Osteoblast (primary cell): ENCODE data around the gene FLACC1. TPM values are rescaled to one million over a fixed set of nuclear protein-coding genes. Genes with fewer than 3 reads are reported as not detected.
"Not testable (repeated sequence)": the region's sequence is repeated elsewhere in the genome, so short reads cannot be mapped to it uniquely, and the experiment has no call there.

ENCODE experiments used
- DNase-seq: peaks from one replicate; pipeline ENCODE4 v3.0.0; 2011; ENCODE audit warnings: low spot score, mixed read lengths; ENCODE audit not compliant: insufficient read length; ENCODE audit errors: missing footprints
- H2AFZ ChIP-seq: 2 replicates; pipeline ENCODE4 v1.6.0; 2011; ENCODE audit warnings: mild to moderate bottlenecking, low read length
- H3K27ac ChIP-seq: 2 replicates; pipeline ENCODE4 v1.5.1; 2011; ENCODE audit warnings: mild to moderate bottlenecking, low read depth, low read length, moderate library complexity
- H3K27me3 ChIP-seq: 2 replicates; pipeline ENCODE4 v1.6.0; 2012; ENCODE audit warnings: mild to moderate bottlenecking, control low read depth, inconsistent platforms, low read length, moderate library complexity; ENCODE audit not compliant: insufficient read depth
- H3K36me3 ChIP-seq: 2 replicates; pipeline ENCODE4 v1.5.1; 2011; ENCODE audit warnings: mild to moderate bottlenecking, low read length, control low read depth, moderate library complexity; ENCODE audit not compliant: insufficient read depth
- H3K4me1 ChIP-seq: 2 replicates; pipeline ENCODE4 v1.5.1; 2011; ENCODE audit warnings: mild to moderate bottlenecking, low read length, control low read depth, moderate library complexity; ENCODE audit not compliant: insufficient read depth
- H3K4me2 ChIP-seq: 2 replicates; pipeline ENCODE4 v1.6.0; 2011; ENCODE audit warnings: mild to moderate bottlenecking, low read length; ENCODE audit not compliant: insufficient read depth
- H3K4me3 ChIP-seq: fragments of 200-600 bp; sonication (generic); 3 replicates; pipeline ENCODE4 v1.5.1; 2012; ENCODE audit warnings: mild to moderate bottlenecking, low read length, inconsistent platforms; ENCODE audit not compliant: insufficient read depth
- H3K79me2 ChIP-seq: 2 replicates; pipeline ENCODE4 v1.6.0; 2012; ENCODE audit warnings: mild to moderate bottlenecking, low read length, control low read depth, inconsistent platforms; ENCODE audit not compliant: insufficient read depth
- H3K9me3 ChIP-seq: 2 replicates; pipeline ENCODE4 v1.5.1; 2011; ENCODE audit warnings: low read depth, low read length, control low read depth
- H4K20me1 ChIP-seq: 2 replicates; pipeline ENCODE4 v1.6.0; 2012; ENCODE audit warnings: mild to moderate bottlenecking, low read length, control low read depth; ENCODE audit not compliant: insufficient read depth
- total RNA-seq: library from RNA; depleted of rRNA; stranded (reverse); fragments of >200 nt; gene quantifications from 2 replicates; pipeline ENCODE4 v1.2.3, GENCODE V29; 2012
- TF ChIP-seq, protein P1 (sequence below): IDR thresholded peaks from 2 replicates; pipeline ENCODE4 v1.5.1; 2011; ENCODE audit warnings: mild to moderate bottlenecking, low read depth, low read length, moderate library complexity; ENCODE audit errors: extremely low read depth

The FLACC1 gene
- total RNA-seq, 1 donor: 0.72 TPM

DNA sequence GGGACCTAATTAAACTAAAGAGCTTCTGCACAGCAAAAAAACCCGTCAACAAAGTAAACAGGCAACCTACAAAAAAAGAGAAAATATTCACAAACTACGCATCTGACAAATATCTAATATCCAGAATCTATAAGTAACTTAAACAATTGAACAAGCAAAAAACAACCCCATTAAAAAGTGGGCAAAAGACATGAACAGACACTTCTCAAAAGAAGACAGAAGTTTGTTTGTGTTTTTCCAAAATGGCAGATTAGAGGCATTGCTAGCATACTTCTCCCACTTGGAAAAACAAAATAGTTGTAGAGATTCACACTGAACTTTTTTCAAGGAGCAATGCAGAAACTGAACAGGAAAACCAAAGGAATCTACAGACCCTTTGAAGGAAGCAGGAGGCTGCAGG lies 37.6 kb downstream of the FLACC1 start:
- DNase-seq: no peak
- Histone ChIP-seq H3K79me2 (no peaks in the 10 kb centered on the region), H3K4me1 (no peaks in the 10 kb centered on the region), H3K27me3 (no peaks in the 10 kb centered on the region), H3K36me3 (no peaks in the 10 kb centered on the region), H2AFZ (no peak overlapping the region), H3K9me3 (no peaks in the 10 kb centered on the region), H3K4me3 (no peak overlapping the region), H4K20me1 (no peaks in the 10 kb centered on the region), H3K27ac (no peak overlapping the region), H3K4me2 (no peak overlapping the region)
- TF ChIP-seq, protein P1, sequence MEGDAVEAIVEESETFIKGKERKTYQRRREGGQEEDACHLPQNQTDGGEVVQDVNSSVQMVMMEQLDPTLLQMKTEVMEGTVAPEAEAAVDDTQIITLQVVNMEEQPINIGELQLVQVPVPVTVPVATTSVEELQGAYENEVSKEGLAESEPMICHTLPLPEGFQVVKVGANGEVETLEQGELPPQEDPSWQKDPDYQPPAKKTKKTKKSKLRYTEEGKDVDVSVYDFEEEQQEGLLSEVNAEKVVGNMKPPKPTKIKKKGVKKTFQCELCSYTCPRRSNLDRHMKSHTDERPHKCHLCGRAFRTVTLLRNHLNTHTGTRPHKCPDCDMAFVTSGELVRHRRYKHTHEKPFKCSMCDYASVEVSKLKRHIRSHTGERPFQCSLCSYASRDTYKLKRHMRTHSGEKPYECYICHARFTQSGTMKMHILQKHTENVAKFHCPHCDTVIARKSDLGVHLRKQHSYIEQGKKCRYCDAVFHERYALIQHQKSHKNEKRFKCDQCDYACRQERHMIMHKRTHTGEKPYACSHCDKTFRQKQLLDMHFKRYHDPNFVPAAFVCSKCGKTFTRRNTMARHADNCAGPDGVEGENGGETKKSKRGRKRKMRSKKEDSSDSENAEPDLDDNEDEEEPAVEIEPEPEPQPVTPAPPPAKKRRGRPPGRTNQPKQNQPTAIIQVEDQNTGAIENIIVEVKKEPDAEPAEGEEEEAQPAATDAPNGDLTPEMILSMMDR: no peak

DNA sequence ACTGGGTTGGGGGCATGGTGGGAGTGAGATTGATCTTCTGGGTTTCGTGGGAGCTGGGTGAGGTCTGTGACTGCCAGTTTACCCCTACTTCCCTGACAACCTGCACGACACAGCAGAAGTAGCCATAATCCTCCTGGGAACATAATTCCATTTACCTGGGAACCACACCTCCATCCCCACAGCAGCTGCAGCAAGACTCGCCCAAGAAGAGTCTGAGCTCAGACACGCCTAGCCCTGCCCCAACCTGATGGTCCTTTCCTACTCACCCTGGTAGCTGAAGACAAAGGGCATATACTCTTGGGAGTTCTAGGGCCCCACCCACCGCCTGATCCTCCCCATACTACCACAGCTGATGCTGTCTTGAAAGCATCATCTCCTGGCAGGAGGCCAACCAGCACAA lies 43.8 kb downstream of the FLACC1 start:
- TF ChIP-seq, protein P1: no peak
- no peaks in the 10 kb centered on the region for H3K4me1 ChIP-seq
- no peaks in the 10 kb centered on the region for H3K9me3 ChIP-seq
- H3K79me2 ChIP-seq: no peaks in the 10 kb centered on the region
- H3K27ac ChIP-seq: no peak overlapping the region
- H2AFZ ChIP-seq: no peak overlapping the region
- no peak overlapping the region for H3K4me2 ChIP-seq
- H3K4me3 ChIP-seq: no peak overlapping the region
- no peaks in the 10 kb centered on the region for H3K36me3 ChIP-seq
- no peak for DNase-seq
- H3K27me3 ChIP-seq: no peaks in the 10 kb centered on the region
- no peaks in the 10 kb centered on the region for H4K20me1 ChIP-seq

DNA sequence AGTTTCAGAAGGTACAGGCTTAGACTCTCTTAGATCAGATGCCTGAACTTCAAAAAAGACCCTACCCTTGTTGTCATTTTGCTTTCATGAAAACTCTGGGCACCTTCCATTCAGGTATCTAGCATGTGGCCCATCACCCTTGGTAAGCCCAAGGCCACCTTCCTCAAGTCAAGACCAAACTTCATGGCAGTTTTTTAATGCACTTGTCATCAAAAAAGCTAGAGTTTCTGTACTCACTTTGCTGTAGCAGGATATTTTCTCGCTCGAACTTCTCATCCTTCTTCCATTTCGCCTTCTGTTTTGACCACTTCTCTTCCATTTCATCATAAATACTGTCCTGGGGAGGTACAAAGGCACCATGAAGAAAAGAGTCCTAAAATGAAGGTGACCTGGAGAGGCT lies 48.2 kb downstream of the FLACC1 start:
- Histone ChIP-seq H3K9me3 (no peaks in the 10 kb centered on the region), H3K4me2 (no peak overlapping the region), H3K27ac (no peak overlapping the region), H3K4me1 (no peaks in the 10 kb centered on the region), H3K4me3 (no peak overlapping the region), H4K20me1 (no peaks in the 10 kb centered on the region), H3K27me3 (no peaks in the 10 kb centered on the region), H3K36me3 (no peaks in the 10 kb centered on the region), H2AFZ (no peak overlapping the region), H3K79me2 (no peaks in the 10 kb centered on the region)
- no peak for DNase-seq
- TF ChIP-seq, protein P1: no peak

DNA sequence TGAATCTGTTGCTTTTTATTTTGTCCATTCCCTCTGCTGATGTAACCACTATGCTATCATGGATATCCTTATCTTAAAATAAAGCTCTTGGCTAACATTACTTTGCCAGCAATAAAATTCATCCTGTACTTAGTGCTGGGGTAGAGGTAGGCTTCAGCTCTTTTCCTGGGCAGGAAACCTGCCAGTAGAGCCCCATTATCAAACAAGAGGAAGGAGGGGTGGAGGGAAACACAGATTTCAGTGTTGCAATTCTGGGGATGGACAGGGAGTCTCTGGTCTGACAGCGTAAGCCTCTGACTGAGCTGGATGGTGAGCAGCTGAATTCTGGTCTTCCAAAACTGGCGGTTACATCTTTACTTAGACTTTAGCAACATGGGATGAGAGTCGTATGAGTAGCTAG lies 49.3 kb downstream of the FLACC1 start:
- DNase-seq: no peak
- H3K36me3 ChIP-seq: no peaks in the 10 kb centered on the region
- TF ChIP-seq, protein P1: no peak
- no peaks in the 10 kb centered on the region for H3K4me1 ChIP-seq
- no peaks in the 10 kb centered on the region for H4K20me1 ChIP-seq
- H3K4me2 ChIP-seq: no peak overlapping the region
- H2AFZ ChIP-seq: no peak overlapping the region
- H3K27me3 ChIP-seq: no peaks in the 10 kb centered on the region
- no peaks in the 10 kb centered on the region for H3K79me2 ChIP-seq
- no peak overlapping the region for H3K4me3 ChIP-seq
- H3K27ac ChIP-seq: no peak overlapping the region
- no peaks in the 10 kb centered on the region for H3K9me3 ChIP-seq

DNA sequence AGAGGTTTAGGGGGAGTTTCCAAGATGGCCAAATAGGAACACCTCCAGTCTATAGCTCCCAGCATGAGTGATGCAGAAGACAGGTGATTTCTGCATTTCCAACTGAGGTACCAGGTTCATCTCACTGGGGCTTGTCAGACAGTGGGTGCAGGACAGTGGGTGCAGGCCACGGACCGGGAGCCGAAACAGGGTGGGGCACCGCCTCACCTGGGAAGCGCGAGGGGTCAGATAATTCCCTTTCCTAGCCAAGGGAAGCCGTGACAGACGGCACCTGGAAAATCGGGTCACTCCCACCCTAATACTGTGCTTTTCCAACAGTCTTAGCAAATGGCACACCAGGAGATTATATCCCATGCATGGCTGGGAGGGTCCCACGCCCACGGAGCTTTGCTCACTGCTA lies 57.2 kb downstream of the FLACC1 start:
- H3K79me2 ChIP-seq, H2AFZ ChIP-seq, H4K20me1 ChIP-seq, H3K27ac ChIP-seq, H3K4me3 ChIP-seq, H3K36me3 ChIP-seq, DNase-seq, H3K4me2 ChIP-seq, H3K4me1 ChIP-seq, H3K9me3 ChIP-seq, H3K27me3 ChIP-seq: not testable (repeated sequence)
